ENCODE results near the gene RND1.

The RND1 gene

DNA sequence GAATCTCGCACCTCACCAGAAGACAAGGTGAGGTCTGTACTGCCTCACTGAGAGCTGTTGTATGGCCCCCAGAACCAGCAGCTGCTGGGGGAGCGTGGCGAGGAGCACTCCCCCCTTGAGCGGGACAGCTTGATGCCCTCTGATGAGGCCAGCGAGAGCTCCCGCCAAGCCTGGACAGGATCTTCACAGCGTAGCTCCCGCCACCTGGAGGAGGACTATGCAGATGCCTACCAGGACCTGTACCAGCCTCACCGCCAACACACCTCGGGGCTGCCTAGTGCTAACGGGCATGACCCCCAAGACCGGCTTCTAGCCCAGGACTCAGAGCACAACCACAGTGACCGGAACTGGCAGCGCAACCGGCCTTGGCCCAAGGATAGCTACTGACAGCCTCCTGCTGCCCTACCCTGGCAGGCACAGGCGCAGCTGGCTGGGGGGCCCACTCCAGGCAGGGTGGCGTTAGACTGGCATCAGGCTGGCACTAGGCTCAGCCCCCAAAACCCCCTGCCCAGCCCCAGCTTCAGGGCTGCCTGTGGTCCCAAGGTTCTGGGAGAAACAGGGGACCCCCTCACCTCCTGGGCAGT, 38.1 kb downstream of the RND1 start:
- DNase-seq (ENCODE audit: low read depth), result no peak

DNA sequence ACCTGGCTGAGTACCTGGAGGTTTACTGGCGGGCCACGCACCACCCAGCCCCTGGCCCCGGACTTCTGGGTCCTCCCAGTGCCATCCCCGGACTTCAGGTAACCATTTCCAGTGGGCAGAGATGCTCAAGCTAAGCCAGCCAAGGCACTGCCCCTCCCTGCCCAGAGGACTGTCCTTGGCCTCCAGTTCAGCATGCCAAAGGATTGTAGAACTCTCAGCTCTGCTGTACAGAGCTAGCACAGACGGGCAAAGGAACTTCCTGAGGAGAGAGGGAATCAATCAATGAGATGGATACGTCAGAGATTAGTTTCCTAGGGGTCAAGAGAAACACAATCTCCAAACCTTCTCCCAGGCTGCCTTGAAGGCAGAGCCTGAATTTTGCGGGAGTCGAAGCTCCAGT, 38.6 kb downstream of the RND1 start:
- no peak for DNase-seq (ENCODE audit: low read depth)

DNA sequence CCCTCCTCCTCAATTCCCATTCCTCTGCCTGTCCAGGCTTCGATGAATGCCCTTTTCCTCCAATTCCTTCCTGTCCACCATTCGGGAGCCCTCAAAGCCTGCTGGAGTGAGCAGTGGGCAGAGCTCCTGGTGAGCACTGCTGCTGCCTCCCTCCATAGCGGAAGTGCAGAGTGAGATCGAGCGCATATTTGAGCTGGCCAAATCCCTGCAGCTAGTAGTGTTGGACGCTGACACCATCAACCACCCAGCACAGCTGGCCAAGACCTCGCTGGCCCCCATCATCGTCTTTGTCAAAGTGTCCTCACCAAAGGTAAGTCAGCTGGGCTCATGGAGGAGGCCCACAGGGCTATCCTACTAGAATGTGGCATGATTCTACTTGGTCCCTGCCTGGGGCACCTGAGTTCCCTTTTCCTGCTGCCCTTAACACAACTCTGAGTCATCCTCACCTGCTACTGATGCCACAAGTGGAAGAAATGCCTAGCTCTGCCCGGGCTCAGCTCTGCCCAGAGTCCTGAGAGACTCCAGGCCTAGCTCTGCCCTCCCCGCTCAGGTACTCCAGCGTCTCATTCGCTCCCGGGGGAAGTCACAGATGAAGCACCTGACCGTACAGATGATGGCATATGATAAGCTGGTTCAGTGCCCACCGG, 39.3 kb downstream of the RND1 start:
- no peak for DNase-seq (ENCODE audit: low read depth)

- DNase-seq (ENCODE audit: low read depth), result no peak
Observed at GRCh38 chr12:48824905-48825304, 40.8 kb downstream of the RND1 start.

DNA sequence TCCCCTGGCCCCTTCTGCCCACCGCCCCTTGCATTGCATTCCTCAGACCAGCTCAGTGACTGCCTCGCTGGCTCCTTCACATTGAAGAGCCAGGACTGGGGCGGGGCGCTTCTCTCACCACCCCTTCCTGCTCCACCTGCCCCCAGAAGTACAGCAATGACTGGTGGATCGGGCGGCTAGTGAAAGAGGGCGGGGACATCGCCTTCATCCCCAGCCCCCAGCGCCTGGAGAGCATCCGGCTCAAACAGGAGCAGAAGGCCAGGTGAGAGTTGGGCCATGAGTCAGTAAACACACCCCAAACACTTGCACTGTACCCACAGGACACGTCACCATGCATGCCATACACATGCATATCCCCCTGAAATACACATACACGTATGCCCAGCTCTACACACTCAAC, 41.6 kb downstream of the RND1 start:
- no peak for DNase-seq (ENCODE audit: low read depth)

DNA sequence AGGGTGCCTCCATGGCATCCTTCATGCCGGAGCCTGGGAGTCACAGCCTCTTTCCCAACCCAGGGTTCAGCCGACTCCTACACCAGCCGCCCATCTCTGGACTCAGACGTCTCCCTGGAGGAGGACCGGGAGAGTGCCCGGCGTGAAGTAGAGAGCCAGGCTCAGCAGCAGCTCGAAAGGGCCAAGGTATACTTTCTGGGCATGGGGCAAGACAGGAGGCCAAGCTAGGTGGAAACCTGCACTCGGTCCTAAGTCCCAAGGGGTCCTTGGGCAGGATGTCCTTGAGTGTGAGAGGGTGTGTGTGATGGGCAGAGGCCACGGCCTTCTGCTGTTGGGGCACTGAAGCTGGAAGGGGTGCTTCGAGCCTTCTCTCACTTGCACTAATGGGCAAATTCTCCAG, 42.4 kb downstream of the RND1 start:
- DNase-seq (ENCODE audit: low read depth), result no peak

DNA sequence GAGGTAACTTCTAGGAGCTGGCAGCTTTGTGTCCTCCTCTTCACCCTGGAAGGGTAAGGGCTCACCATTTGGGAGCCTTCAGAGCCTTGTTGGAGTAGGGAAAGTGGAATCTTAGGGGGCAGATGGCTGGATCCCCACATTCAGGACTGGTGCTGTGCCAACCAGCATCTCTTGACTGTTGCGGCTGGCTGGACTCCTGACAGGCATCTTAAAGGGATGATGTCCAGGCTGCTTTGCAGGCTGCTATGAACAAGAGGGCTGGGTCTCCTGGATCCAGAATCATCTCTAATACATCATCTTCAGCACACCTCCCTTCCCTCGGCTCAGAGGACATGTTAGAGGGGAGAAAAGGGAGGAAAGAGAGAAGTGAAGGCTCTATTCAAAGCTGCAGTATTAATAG, 43.0 kb downstream of the RND1 start:
- DNase-seq (ENCODE audit: low read depth), result no peak

- no peak for DNase-seq (ENCODE audit: low read depth)
Observed at GRCh38 chr12:48822139-48822538, 43.5 kb downstream of the RND1 start.

GRCh38 chr12:48819986-48820725, 45.5 kb downstream of the RND1 start:
- no peak for DNase-seq (ENCODE audit: low read depth)

- no peak for DNase-seq (ENCODE audit: low read depth)
Observed at GRCh38 chr12:48818831-48819590, 46.7 kb downstream of the RND1 start.

DNA sequence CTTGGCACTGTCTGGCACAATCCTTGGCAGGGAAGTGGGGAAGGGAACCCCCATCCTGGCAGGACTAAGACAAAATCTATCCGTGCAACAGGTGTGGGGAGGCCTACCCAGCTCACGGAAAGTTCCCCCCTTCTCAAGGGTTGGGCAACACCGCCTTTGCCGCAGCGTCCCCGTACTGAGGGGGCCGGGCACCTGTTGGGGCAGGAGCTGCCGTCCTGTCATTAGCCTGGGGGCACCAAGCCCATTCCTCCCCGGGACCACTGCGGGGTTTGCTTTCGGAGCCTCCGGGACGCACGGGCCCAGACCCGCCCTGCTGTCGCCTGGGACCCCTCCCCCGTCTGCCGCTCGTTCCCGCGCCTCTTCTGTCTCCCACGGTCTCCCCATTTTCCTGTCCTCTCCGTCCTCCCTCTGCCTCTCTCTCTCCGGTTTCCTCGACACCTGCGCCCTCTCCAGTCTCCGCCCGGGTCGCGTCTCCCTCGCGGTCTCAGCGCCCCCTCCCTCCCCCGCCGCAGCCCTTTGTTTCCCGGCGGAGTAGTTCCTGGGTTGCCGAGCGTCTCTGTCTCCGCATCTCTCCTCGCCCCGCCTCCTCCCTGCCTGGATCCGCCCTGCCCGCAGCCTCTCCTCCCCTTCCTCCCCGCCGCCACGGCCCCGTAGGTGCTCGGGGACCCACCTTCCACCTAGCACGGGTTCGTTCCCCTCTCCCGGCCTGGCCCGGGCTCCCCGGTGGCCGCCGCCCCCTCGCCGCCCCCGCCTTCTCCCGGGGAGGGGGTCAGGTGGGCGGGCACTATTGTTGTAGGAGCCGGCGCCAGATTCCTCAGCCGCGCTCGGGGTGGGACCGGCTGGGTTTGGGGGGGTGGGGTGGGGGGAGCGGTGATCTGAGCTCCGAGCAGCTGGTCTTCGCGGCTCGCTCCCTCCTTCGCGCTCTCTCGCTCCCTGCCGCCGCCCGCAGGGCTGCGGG, 47.5 kb downstream of the RND1 start, which contains the start of gene CACNB3:
Gene CACNB3 (plus strand): TSS at position 624 of the 958 bp plus-strand sequence. CDS start 434 bp downstream, outside the sequence.
- DNase-seq (ENCODE audit: low read depth), result peak; percentile 56

DNA sequence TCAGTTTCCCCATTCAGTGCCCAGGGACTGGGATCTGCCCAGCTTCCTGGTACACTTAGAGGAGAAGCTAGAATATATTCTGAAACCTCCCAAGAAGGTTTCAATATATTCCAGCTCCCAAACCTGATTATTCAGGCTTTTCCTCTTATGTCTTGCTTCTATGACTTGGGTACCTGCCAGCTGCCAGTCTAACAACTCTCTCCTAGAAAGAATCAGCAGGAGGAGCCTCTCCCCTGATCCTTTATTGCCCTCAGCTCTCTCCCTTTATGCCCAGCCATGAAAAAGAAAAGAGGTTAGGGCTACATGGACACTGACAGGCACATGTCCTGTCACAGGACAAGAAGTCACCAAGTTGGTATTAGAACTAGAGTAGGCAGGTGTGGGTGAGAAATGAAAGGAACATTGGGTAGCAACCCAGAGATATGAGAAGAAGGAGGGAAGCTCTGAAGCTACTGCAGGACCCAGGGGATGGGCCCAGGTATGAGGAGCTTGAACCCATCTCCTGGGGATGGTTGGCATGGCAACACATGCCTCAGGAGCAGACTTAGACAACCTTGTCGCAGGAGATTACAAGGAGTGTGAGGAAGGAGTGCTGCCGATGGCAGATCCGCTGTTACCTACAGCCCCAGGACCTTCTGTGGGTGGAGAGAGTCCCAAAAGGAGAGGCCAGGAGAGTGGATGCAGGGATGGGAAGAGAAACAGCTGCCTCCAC, 49.4 kb downstream of the RND1 start:
- no peak for DNase-seq (ENCODE audit: low read depth)

DNA sequence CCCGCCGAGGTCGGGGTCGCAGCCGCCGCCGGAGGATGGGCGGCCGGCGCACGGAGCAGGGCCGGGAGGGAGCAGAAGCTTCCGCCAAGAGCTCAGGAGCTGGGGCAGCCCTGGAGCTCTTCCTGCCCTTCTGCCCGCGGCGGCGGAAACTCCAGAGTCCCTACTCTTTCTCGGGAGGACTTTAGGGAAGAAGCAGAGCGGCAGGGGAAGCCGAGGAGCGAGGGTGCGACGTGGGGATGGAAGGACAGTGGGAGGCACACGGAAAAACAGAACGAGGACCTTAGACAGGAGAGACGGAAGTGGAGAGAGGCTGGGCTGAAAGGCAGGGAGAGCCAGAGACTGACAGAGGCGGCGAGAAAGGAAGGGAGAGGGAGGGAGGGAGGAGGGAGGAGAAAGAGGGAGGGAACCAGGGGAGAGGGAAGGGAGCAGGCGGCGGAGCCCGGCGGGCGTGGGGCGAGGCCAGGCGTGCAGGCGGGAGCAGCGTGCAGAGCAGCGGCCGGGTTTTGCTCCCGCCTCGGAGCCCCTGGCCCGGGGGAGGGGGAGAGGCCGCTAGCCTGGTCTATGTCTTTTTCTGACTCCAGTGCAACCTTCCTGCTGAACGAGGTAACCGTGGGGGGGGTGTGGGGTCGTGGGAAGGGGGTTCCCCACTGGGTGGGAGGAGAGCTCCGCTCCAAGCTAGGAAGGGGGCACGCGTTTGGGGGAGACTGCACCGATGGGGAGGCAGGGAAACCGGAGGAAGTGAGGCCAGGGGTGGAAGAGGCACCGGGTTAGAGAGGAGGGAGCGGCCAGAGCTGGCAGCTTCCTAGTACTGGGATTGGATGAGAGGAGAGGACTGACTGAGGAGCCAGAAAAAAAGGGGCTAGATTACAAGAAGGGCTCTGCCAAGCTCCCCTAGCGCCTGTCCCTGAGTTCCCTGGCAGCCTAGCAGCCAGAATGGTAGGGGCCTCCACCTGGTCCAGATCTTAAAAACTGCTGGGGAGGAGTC, 50.3 kb downstream of the RND1 start:
- DNase-seq (ENCODE audit: low read depth), result no peak

- DNase-seq (ENCODE audit: low read depth), result peak; percentile 40
Observed at GRCh38 chr12:48814262-48815125, 51.2 kb downstream of the RND1 start.

DNA sequence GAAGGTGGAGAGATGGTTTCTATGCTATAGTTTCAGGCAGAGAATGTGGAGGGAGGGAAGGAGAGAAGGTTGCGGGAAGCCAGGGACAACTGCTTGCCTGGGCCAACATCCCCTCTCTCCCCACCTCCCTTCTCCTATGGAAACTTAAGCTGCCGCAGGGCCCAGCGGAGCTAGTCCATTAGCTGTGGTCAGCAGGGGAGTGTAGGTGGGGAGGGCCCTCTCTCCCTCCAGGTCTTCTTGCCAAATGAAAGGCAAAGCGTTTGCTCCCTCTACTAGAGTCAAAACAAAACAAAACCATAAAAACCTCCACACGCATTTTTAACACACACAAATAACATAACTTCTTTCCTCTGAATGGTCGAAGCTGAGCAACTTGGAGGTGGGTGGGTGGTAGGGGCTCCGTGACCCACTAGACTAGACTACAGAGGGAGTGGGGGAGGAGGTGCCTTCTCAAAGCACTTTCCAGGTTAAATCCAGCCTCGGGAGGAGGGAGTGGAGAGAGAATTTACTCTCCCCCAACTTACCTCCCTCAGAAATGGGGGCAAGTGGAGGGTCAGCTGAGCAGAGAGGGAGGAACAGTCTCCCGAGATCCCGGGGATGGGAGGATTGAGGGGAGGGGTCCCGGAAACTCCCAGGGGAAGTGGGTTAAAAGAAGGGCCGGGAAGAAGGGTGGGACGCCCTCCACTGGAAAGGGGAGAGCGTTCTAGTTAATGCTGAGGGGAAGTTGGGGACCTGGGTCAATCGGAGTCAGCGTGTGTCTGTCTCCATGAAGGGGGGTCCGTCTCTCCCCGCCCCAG, 52.0 kb downstream of the RND1 start:
- DNase-seq (ENCODE audit: low read depth), result no peak

- no peak for DNase-seq (ENCODE audit: low read depth)
Observed at GRCh38 chr12:48812389-48812788, 53.3 kb downstream of the RND1 start.

- DNase-seq (ENCODE audit: low read depth), result no peak
Observed at GRCh38 chr12:48811437-48812090, 54.1 kb downstream of the RND1 start.

Data from stimulated activated CD8-positive, alpha-beta memory T cell treated with anti-CD3 and anti-CD28 coated beads, Interleukin-15, amount 100 ng/mL, for 1 hour (primary cell).